Endothelial cell (in vitro differentiated cells): ENCODE data around the gene CA9. TPM values are rescaled to one million over a fixed set of nuclear protein-coding genes. Genes with fewer than 3 reads are reported as not detected.

Source experiments
- DNase-seq: peaks from one replicate; pipeline ENCODE4 v3.0.0; 2021; ENCODE audit warnings: low spot score
- H3K27ac Mint-ChIP-seq: one replicate; pipeline ENCODE4 v1.8.0; 2021; ENCODE audit warnings: mixed read lengths, inconsistent platforms; ENCODE audit not compliant: unreplicated experiment
- H3K27me3 Mint-ChIP-seq: one replicate; pipeline ENCODE4 v1.8.0; 2021; ENCODE audit warnings: mild to moderate bottlenecking, moderate library complexity, mixed read lengths, inconsistent platforms; ENCODE audit not compliant: unreplicated experiment
- H3K36me3 Mint-ChIP-seq: one replicate; pipeline ENCODE4 v1.8.0; 2021; ENCODE audit warnings: mild to moderate bottlenecking, low read depth, mixed read lengths, inconsistent platforms; ENCODE audit not compliant: unreplicated experiment
- H3K4me1 Mint-ChIP-seq: one replicate; pipeline ENCODE4 v1.8.0; 2021; ENCODE audit warnings: mild to moderate bottlenecking, mixed read lengths, inconsistent platforms; ENCODE audit not compliant: unreplicated experiment
- H3K4me3 Mint-ChIP-seq: one replicate; pipeline ENCODE4 v1.8.0; 2021; ENCODE audit warnings: mild to moderate bottlenecking, mixed read lengths, inconsistent platforms; ENCODE audit not compliant: unreplicated experiment
- H3K9me3 Mint-ChIP-seq: one replicate; pipeline ENCODE4 v1.8.0; 2021; ENCODE audit warnings: mixed read lengths, inconsistent platforms; ENCODE audit not compliant: unreplicated experiment
- CTCF ChIP-seq: fragments of 200-600 bp; sonication (generic); IDR thresholded peaks from one replicate; pipeline ENCODE4 v1.5.0; 2021; ENCODE audit warnings: antibody characterized with exemption; ENCODE audit not compliant: unreplicated experiment
- long read RNA-seq: library from polyadenylated mRNA; unstranded; transcript quantifications from one replicate; pipeline ENCODE4 v2.0.0, GENCODE V29; 2020; ENCODE audit not compliant: unreplicated experiment
- total RNA-seq: library from RNA; stranded (reverse); fragmentation: NEBNext Ultra II Directional; extraction: Animal tissue kit (Norgen Biotek cat#: 25700); gene quantifications from one replicate; pipeline ENCODE4 v1.2.1, GENCODE V29; 2021; ENCODE audit not compliant: unreplicated experiment

The CA9 gene
- 1.5 TPM for total RNA-seq
- long read RNA-seq, partial matches to known transcripts: 1 of 1 reads
- long read RNA-seq, other reads (novel, unspliced or antisense): 0 of 1 reads

GRCh38 chr9:35673132-35674024 lies at the start of gene CA9:
Gene CA9, plus strand, starts transcription at chr9:35673928. Its CDS starts 32 bp downstream, at chr9:35673960.
- no peaks in the 10 kb centered on the region for H3K36me3 Mint-ChIP-seq

GRCh38 chr9:35627575-35627974 lies 46.2 kb upstream of the CA9 start:
- Mint-ChIP-seq H3K27ac (no peak overlapping the region), H3K36me3 (no peaks in the 10 kb centered on the region)

More at GRCh38 chr9:35673132-35674024, at the start of gene CA9:
- no peak for TF ChIP-seq CTCF
- no peak for DNase-seq
- no peaks in the 10 kb centered on the region for H3K9me3 Mint-ChIP-seq
- peaks cover 11% of the 10 kb centered on the region for H3K27me3 Mint-ChIP-seq
- peaks cover 13% of the 10 kb centered on the region for H3K4me1 Mint-ChIP-seq
- H3K27ac Mint-ChIP-seq: no peak within 1 kb of the TSS
- H3K4me3 Mint-ChIP-seq: peak within 1 kb of the TSS; percentile 29

GRCh38 chr9:35628389-35628991 lies 45.2 kb upstream of the CA9 start:
- no peaks in the 10 kb centered on the region for H3K4me1 Mint-ChIP-seq
- H3K36me3 Mint-ChIP-seq: no peaks in the 10 kb centered on the region
- peaks cover 2% of the 10 kb centered on the region for H3K27me3 Mint-ChIP-seq
- no peak overlapping the region for H3K27ac Mint-ChIP-seq
- no peak for TF ChIP-seq CTCF
- no peaks in the 10 kb centered on the region for H3K9me3 Mint-ChIP-seq
- H3K4me3 Mint-ChIP-seq: no peak overlapping the region
- no peak for DNase-seq

More at GRCh38 chr9:35627575-35627974, 46.2 kb upstream of the CA9 start:
- no peaks in the 10 kb centered on the region for H3K9me3 Mint-ChIP-seq
- H3K4me1 Mint-ChIP-seq: no peaks in the 10 kb centered on the region
- H3K27me3 Mint-ChIP-seq: peaks cover 2% of the 10 kb centered on the region
- no peak for DNase-seq
- H3K4me3 Mint-ChIP-seq: no peak overlapping the region
- no peak for TF ChIP-seq CTCF

GRCh38 chr9:35629597-35629996 lies 44.1 kb upstream of the CA9 start:
- no peaks in the 10 kb centered on the region for H3K9me3 Mint-ChIP-seq
- H3K27ac Mint-ChIP-seq: no peak overlapping the region
- H3K4me1 Mint-ChIP-seq: no peaks in the 10 kb centered on the region
- no peak for TF ChIP-seq CTCF
- no peak overlapping the region for H3K4me3 Mint-ChIP-seq
- H3K27me3 Mint-ChIP-seq: peaks cover 2% of the 10 kb centered on the region
- H3K36me3 Mint-ChIP-seq: no peaks in the 10 kb centered on the region
- DNase-seq: no peak
